ENCODE measurements around the gene TSPAN2. TPM values are rescaled to one million over a fixed set of nuclear protein-coding genes. Genes with fewer than 3 reads are reported as not detected.
A peak's percentile ranks its signal among the peaks of the same experiment; 100 is the strongest.

TSPAN2 gene
- total RNA-seq, 1 experiment from 2014 or later: not detected

GRCh38 chr1:115117298-115117697 lies 28.0 kb upstream of the TSPAN2 start:
- in situ Hi-C loops (cut with HindIII; ENCODE audit: low pct_unique_long_range_greater_than_20kb, low sequenced_read_pairs): no loop called here
- DNase-seq (ENCODE audit: low read depth, low spot score): no peak

- in situ Hi-C loops (cut with HindIII; ENCODE audit: low pct_unique_long_range_greater_than_20kb, low sequenced_read_pairs): no loop called here
- DNase-seq (ENCODE audit: low read depth, low spot score): no peak
Observed at GRCh38 chr1:115116512-115116911, 27.2 kb upstream of the TSPAN2 start.

- no peak for DNase-seq (ENCODE audit: low read depth, low spot score)
- in situ Hi-C loops (cut with HindIII; ENCODE audit: low pct_unique_long_range_greater_than_20kb, low sequenced_read_pairs): no loop called here
Observed at GRCh38 chr1:115115521-115116161, 26.3 kb upstream of the TSPAN2 start.

- no peak for DNase-seq (ENCODE audit: low read depth, low spot score)
- in situ Hi-C loops (cut with HindIII; ENCODE audit: low pct_unique_long_range_greater_than_20kb, low sequenced_read_pairs): no loop called here
Observed at GRCh38 chr1:115114308-115114707, 25.0 kb upstream of the TSPAN2 start.

- in situ Hi-C loops (cut with HindIII; ENCODE audit: low pct_unique_long_range_greater_than_20kb, low sequenced_read_pairs): no loop called here
- DNase-seq (ENCODE audit: low read depth, low spot score): no peak
Observed at GRCh38 chr1:115113766-115114165, 24.5 kb upstream of the TSPAN2 start.

- peak; percentile 39 for DNase-seq (ENCODE audit: low read depth, low spot score)
- in situ Hi-C loops (cut with HindIII; ENCODE audit: low pct_unique_long_range_greater_than_20kb, low sequenced_read_pairs): no loop called here
Observed at GRCh38 chr1:115112496-115113375, 23.4 kb upstream of the TSPAN2 start.

GRCh38 chr1:115107516-115108260 lies 18.4 kb upstream of the TSPAN2 start:
- no peak for DNase-seq (ENCODE audit: low read depth, low spot score)
- in situ Hi-C loops (cut with HindIII; ENCODE audit: low pct_unique_long_range_greater_than_20kb, low sequenced_read_pairs): no loop called here

- in situ Hi-C loops (cut with HindIII; ENCODE audit: low pct_unique_long_range_greater_than_20kb, low sequenced_read_pairs): no loop called here
- no peak for DNase-seq (ENCODE audit: low read depth, low spot score)
Observed at GRCh38 chr1:115105831-115106230, 16.5 kb upstream of the TSPAN2 start.

GRCh38 chr1:115099693-115100050 lies 10.4 kb upstream of the TSPAN2 start:
- in situ Hi-C loops (cut with HindIII; ENCODE audit: low pct_unique_long_range_greater_than_20kb, low sequenced_read_pairs): no loop called here
- DNase-seq (ENCODE audit: low read depth, low spot score): no peak

GRCh38 chr1:115098979-115099692 lies 9.8 kb upstream of the TSPAN2 start:
- in situ Hi-C loops (cut with HindIII; ENCODE audit: low pct_unique_long_range_greater_than_20kb, low sequenced_read_pairs): no loop called here
- DNase-seq (ENCODE audit: low read depth, low spot score): no peak

- DNase-seq (ENCODE audit: low read depth, low spot score): no peak
- in situ Hi-C loops (cut with HindIII; ENCODE audit: low pct_unique_long_range_greater_than_20kb, low sequenced_read_pairs): no loop called here
Observed at GRCh38 chr1:115092175-115092574, 2.9 kb upstream of the TSPAN2 start.

- in situ Hi-C loops (cut with HindIII; ENCODE audit: low pct_unique_long_range_greater_than_20kb, low sequenced_read_pairs): no loop called here
- no peak for DNase-seq (ENCODE audit: low read depth, low spot score)
Observed at GRCh38 chr1:115091572-115091971, 2.3 kb upstream of the TSPAN2 start.

- in situ Hi-C loops (cut with HindIII; ENCODE audit: low pct_unique_long_range_greater_than_20kb, low sequenced_read_pairs): no loop called here
- DNase-seq (ENCODE audit: low read depth, low spot score): no peak
Observed at GRCh38 chr1:115090956-115091355, 1.7 kb upstream of the TSPAN2 start.

- DNase-seq (ENCODE audit: low read depth, low spot score): no peak
- in situ Hi-C loops (cut with HindIII; ENCODE audit: low pct_unique_long_range_greater_than_20kb, low sequenced_read_pairs): no loop called here
Observed at GRCh38 chr1:115090540-115090939, 1.2 kb upstream of the TSPAN2 start.

- DNase-seq (ENCODE audit: low read depth, low spot score): no peak
- in situ Hi-C loops (cut with HindIII; ENCODE audit: low pct_unique_long_range_greater_than_20kb, low sequenced_read_pairs): no loop called here
Observed at GRCh38 chr1:115090186-115090490, 835 bp upstream of the TSPAN2 start.

- in situ Hi-C loops (cut with HindIII; ENCODE audit: low pct_unique_long_range_greater_than_20kb, low sequenced_read_pairs): no loop called here
Observed at GRCh38 chr1:115088871-115089419, 358 bp downstream of the TSPAN2 start.

GRCh38 chr1:115088115-115088778 lies 1.1 kb downstream of the TSPAN2 start:
- in situ Hi-C loops (cut with HindIII; ENCODE audit: low pct_unique_long_range_greater_than_20kb, low sequenced_read_pairs): no loop called here
- no peak for DNase-seq (ENCODE audit: low read depth, low spot score)

More at GRCh38 chr1:115088871-115089419, 358 bp downstream of the TSPAN2 start:
- no peak for DNase-seq (ENCODE audit: low read depth, low spot score)
